Fibroblast of lung (primary cell): Measurements from ENCODE around the gene CACNA1H.

Experiments used
- EZH2 ChIP-seq: IDR thresholded peaks from 2 replicates; pipeline ENCODE4 v1.5.1; 2012; ENCODE audit warnings: low read length, control low read depth, mild to moderate bottlenecking; ENCODE audit errors: missing control alignments
- TF ChIP-seq, protein P1 (sequence below), 2 donors: IDR thresholded peaks in 1 of 2; conservative IDR thresholded peaks in 1 of 2; 1 replicate in 1 of 2; 2 replicates in 1 of 2; pipeline ENCODE4 v1.5.1; 2011 to 2012; ENCODE audit warnings: low read length in 2 of 2, control low read depth in 1 of 2, inconsistent platforms in 1 of 2, low read depth in 1 of 2, mild to moderate bottlenecking in 1 of 2

DNA sequence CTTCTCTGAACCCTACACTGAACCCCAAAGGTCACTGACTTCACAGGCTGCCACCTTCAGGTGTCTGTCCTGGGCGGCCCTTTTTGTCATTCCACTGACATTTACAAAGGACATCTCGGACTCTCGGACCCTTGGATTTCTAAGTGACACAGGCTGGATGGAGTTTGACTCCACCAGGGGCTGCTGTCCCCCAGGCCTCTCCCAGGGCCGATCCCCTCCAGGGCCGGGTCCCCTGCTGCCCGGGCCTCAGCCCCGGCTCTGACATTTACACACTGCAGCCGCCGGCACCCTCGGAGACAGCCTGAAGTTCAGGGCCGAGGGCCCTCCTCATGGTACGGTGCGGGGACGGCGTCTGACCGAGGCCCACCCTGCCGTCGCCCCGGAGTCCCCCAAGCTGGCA lies 24.1 kb downstream of the CACNA1H start:
- TF ChIP-seq EZH2, result no peak
- TF ChIP-seq, protein P1, sequence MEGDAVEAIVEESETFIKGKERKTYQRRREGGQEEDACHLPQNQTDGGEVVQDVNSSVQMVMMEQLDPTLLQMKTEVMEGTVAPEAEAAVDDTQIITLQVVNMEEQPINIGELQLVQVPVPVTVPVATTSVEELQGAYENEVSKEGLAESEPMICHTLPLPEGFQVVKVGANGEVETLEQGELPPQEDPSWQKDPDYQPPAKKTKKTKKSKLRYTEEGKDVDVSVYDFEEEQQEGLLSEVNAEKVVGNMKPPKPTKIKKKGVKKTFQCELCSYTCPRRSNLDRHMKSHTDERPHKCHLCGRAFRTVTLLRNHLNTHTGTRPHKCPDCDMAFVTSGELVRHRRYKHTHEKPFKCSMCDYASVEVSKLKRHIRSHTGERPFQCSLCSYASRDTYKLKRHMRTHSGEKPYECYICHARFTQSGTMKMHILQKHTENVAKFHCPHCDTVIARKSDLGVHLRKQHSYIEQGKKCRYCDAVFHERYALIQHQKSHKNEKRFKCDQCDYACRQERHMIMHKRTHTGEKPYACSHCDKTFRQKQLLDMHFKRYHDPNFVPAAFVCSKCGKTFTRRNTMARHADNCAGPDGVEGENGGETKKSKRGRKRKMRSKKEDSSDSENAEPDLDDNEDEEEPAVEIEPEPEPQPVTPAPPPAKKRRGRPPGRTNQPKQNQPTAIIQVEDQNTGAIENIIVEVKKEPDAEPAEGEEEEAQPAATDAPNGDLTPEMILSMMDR (conservative IDR thresholded peaks at IDR 0.05 in 1 of 2, IDR thresholded peaks at IDR 0.05 in 1 of 2; ENCODE audit: low read depth in 1 of 2, low read length in 2 of 2), result no peak
